GM19452 (cell line): ENCODE measurements around the gene TMEM179.

ENCODE experiments used
- ATAC-seq: cut with Tn5 transposase; IDR thresholded peaks from one replicate; pipeline ENCODE4 v1.9.1; 2021; ENCODE audit not compliant: unreplicated experiment

TMEM179 gene

GRCh38 chr14:104558231-104559027 is 46.1 kb downstream of the TMEM179 start:
- no peak for ATAC-seq

GRCh38 chr14:104557766-104558165 is 46.8 kb downstream of the TMEM179 start:
- ATAC-seq, result no peak

- ATAC-seq, result no peak
Measured at GRCh38 chr14:104557086-104557485, 47.5 kb downstream of the TMEM179 start.

GRCh38 chr14:104556256-104557021 is 48.1 kb downstream of the TMEM179 start:
- no peak for ATAC-seq

- ATAC-seq, result no peak
Measured at GRCh38 chr14:104555430-104556255, 48.9 kb downstream of the TMEM179 start.

- ATAC-seq, result no peak
Measured at GRCh38 chr14:104554608-104555429, 49.8 kb downstream of the TMEM179 start.

GRCh38 chr14:104554088-104554607 is 50.4 kb downstream of the TMEM179 start:
- ATAC-seq, result no peak

GRCh38 chr14:104553166-104554087 is 51.1 kb downstream of the TMEM179 start:
- no peak for ATAC-seq

- no peak for ATAC-seq
Measured at GRCh38 chr14:104552738-104553125, 51.8 kb downstream of the TMEM179 start.

GRCh38 chr14:104551851-104552737 is 52.5 kb downstream of the TMEM179 start:
- ATAC-seq, result no peak

GRCh38 chr14:104550861-104551728 is 53.5 kb downstream of the TMEM179 start:
- no peak for ATAC-seq

- no peak for ATAC-seq
Measured at GRCh38 chr14:104550340-104550860, 54.2 kb downstream of the TMEM179 start.

GRCh38 chr14:104549536-104550339 is 54.8 kb downstream of the TMEM179 start:
- ATAC-seq, result no peak

- no peak for ATAC-seq
Measured at GRCh38 chr14:104548802-104549535, 55.6 kb downstream of the TMEM179 start.

- ATAC-seq, result no peak
Measured at GRCh38 chr14:104547998-104548700, 56.4 kb downstream of the TMEM179 start.
